ENCODE measurements around the gene ACOT8. TPM values are rescaled to one million over a fixed set of nuclear protein-coding genes. Genes with fewer than 3 reads are reported as not detected.

ACOT8 gene
- total RNA-seq, 2 donors from 2014 or later = 24.4 to 26.2 TPM

DNA sequence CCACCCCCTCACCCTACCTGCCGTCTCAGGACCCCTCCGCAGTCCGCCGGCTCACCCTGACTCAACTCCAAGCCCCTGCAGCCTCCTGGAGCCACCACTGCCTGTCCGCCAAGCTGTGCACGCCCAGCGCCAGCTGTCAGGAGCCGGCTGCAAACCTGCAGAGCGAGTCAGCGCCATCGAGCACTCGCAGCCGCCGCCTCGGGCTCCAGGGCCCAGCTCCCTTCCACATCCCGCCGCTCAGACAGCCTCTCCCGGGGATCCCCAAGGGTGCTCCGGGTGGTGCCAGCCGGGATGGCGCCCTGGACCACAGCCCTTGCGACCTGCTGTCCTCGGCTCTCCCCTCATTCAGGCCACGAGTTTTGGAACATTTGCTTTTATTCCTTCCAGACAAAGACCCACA lies 34.3 kb downstream of the ACOT8 start:
- Mint-ChIP-seq H3K27me3 (peaks cover 28 to 41% of the 10 kb centered on the region in 2 donors), H3K36me3 (no peaks in the 10 kb centered on the region), H3K27ac (no peak overlapping the region), H3K4me3 (no peak overlapping the region), H3K9me3 (no peaks in the 10 kb centered on the region), H3K4me1 (ENCODE audit: low read depth in 2 of 2) (peaks cover 11 to 13% of the 10 kb centered on the region in 2 donors)
- ATAC-seq = no peak
- DNase-seq (ENCODE audit: low spot score) = no peak

GRCh38 chr20:45821947-45822346 lies 35.2 kb downstream of the ACOT8 start:
- no peak overlapping the region for H3K4me3 Mint-ChIP-seq
- ATAC-seq (no peak), DNase-seq (ENCODE audit: low spot score) (no peak)
- H3K9me3 Mint-ChIP-seq = no peaks in the 10 kb centered on the region
- H3K4me1 Mint-ChIP-seq (ENCODE audit: low read depth in 2 of 2) = peaks cover 11 to 13% of the 10 kb centered on the region in 2 donors
- no peaks in the 10 kb centered on the region for H3K36me3 Mint-ChIP-seq
- H3K27me3 Mint-ChIP-seq = peaks cover 28 to 41% of the 10 kb centered on the region in 2 donors
- no peak overlapping the region for H3K27ac Mint-ChIP-seq

DNA sequence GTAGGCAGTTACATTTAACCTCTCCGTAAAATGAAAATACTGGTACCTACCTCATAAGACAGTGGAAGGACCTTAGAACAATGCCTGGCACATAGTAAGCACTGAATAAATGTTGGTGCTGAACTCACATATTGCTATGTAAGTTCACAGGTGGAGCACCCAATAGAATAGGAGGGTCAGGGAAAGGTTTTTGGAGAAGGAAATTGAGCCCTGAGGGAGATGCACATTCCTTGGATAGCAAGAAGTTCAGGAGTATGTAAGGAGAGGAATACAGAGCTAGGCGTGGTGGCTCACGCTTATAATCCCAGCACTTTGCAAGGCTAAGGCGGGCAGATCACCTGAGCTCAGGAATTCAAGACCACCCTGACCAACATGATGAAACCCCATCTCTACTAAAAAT lies 37.7 kb downstream of the ACOT8 start:
- H3K27ac Mint-ChIP-seq = no peak overlapping the region
- ATAC-seq (no peak), DNase-seq (ENCODE audit: low spot score) (no peak)
- H3K4me1 Mint-ChIP-seq (ENCODE audit: low read depth in 2 of 2) = peaks cover 11 to 12% of the 10 kb centered on the region in 2 donors
- peaks cover 25 to 35% of the 10 kb centered on the region in 2 donors for H3K27me3 Mint-ChIP-seq
- H3K9me3 Mint-ChIP-seq = no peaks in the 10 kb centered on the region
- peaks cover 4% of the 10 kb centered on the region for H3K36me3 Mint-ChIP-seq
- no peak overlapping the region for H3K4me3 Mint-ChIP-seq

- Mint-ChIP-seq H3K4me3 (no peak overlapping the region), H3K36me3 (peaks cover 4% of the 10 kb centered on the region), H3K9me3 (no peaks in the 10 kb centered on the region), H3K4me1 (ENCODE audit: low read depth in 2 of 2) (peaks cover 9% of the 10 kb centered on the region in 2 donors), H3K27me3 (peaks cover 14 to 23% of the 10 kb centered on the region in 2 donors), H3K27ac (no peak overlapping the region)
- ATAC-seq = no peak
- DNase-seq (ENCODE audit: low spot score) = no peak
These were observed 39.0 kb downstream of the ACOT8 start for GRCh38 chr20:45818239-45818638.

DNA sequence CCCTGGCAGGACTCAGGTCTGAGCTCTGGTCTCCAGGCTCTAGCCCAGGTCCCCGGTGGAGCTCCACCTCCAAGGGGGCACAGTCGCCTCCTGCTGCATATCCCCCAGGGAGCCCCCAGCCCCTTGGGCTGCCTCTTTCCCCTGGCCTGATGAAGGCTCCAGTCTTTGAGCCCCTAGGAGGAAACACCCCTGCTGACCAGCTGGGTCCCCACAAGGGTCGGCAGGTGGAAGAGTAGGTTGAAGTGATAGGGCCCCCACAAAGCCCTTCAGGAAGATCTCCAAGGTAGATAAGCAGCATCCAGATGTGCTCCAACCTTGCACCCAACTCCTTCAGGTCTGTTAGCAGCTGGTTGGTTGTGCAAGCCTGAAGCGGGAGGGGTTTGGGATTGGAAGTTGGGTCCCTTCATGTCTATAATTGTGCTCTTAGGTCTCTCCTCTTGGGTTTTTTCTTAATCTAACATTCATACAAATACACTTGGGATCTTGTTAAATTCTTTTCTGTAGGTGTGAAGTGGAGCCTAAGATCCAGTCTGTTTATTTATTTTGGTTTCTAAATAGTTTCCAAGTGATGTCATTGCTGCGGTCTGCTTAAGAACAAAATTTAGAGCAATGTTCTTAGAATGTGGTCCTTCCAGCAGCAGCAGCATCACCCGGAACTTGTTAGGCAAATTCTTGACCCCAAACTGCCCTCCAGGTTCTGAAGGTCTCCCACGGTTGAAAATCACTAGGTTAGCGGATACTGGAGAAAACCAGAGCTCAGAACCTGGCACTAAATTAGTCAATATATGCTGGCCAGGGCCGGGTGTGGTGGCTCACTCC lies 39.6 kb downstream of the ACOT8 start:
- no peak for ATAC-seq
- DNase-seq (ENCODE audit: low spot score) = no peak
- H3K4me3 Mint-ChIP-seq = no peak overlapping the region
- no peaks in the 10 kb centered on the region for H3K9me3 Mint-ChIP-seq
- H3K4me1 Mint-ChIP-seq (ENCODE audit: low read depth in 2 of 2) = peaks cover 15% of the 10 kb centered on the region in 2 donors
- H3K36me3 Mint-ChIP-seq = peaks cover 4% of the 10 kb centered on the region
- H3K27ac Mint-ChIP-seq = no peak overlapping the region
- H3K27me3 Mint-ChIP-seq = peaks cover 10 to 17% of the 10 kb centered on the region in 2 donors

- Mint-ChIP-seq H3K4me1 (ENCODE audit: low read depth in 2 of 2) (peaks cover 16 to 18% of the 10 kb centered on the region in 2 donors), H3K9me3 (no peaks in the 10 kb centered on the region), H3K27me3 (peaks cover 6 to 10% of the 10 kb centered on the region in 2 donors), H3K4me3 (no peak overlapping the region), H3K36me3 (peaks cover 4% of the 10 kb centered on the region), H3K27ac (no peak overlapping the region)
- ATAC-seq = no peak
- DNase-seq (ENCODE audit: low spot score) = no peak
These were observed 40.2 kb downstream of the ACOT8 start for GRCh38 chr20:45816951-45817350.

DNA sequence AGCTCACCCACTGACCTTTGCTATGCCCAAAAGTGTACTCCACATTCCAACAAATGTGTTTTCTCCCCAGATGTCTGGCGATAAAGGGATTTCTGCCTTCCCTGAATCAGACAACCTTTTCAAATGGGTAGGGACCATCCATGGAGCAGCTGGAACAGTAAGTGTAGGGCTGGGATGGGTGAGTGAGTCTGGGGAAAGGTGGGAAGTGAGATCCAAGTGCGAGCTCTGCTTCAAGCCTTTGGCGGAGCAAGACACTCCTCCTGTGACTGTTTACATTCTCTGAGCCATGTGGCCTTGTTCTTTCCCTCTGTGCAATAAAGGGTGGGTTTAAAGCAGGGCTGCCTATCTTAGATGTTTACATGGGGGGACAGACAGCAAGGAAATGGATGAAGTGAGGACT lies 42.9 kb downstream of the ACOT8 start:
- no peak overlapping the region for H3K27ac Mint-ChIP-seq
- H3K9me3 Mint-ChIP-seq = no peaks in the 10 kb centered on the region
- ATAC-seq = no peak
- H3K4me3 Mint-ChIP-seq = no peak overlapping the region
- no peaks in the 10 kb centered on the region for H3K27me3 Mint-ChIP-seq
- H3K36me3 Mint-ChIP-seq = peaks cover 22% of the 10 kb centered on the region
- DNase-seq (ENCODE audit: low spot score) = no peak
- peaks cover 12 to 18% of the 10 kb centered on the region in 2 donors for H3K4me1 Mint-ChIP-seq (ENCODE audit: low read depth in 2 of 2)

GRCh38 chr20:45813489-45813888 lies 43.7 kb downstream of the ACOT8 start:
- no peak for DNase-seq (ENCODE audit: low spot score)
- Mint-ChIP-seq H3K27ac (peak overlapping the region; percentile 76 to 87), H3K36me3 (peaks cover 26% of the 10 kb centered on the region), H3K4me1 (ENCODE audit: low read depth in 2 of 2) (peaks cover 12 to 18% of the 10 kb centered on the region in 2 donors), H3K9me3 (no peaks in the 10 kb centered on the region), H3K27me3 (no peaks in the 10 kb centered on the region), H3K4me3 (peak overlapping the region; percentile 95)
- ATAC-seq = no peak

DNA sequence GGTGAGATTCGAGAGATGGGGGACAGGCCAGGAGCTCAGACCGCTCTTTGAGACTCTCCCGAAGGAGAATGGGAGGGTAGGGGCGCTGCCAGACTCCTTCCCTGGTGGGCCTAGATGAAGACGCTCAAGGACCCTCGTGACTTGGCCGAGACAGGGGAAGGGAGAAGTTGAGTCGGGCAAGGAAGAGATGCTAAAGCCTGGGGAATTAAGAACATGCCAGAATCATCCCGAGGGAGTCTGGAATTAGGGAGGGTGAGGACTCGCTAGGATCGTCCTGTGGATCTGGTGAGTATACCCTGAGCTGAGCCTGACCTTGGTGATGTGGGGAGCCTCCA lies 44.2 kb downstream of the ACOT8 start:
- ATAC-seq (no peak), DNase-seq (ENCODE audit: low spot score) (no peak)
- Mint-ChIP-seq H3K4me1 (ENCODE audit: low read depth in 2 of 2) (peaks cover 12 to 18% of the 10 kb centered on the region in 2 donors), H3K4me3 (peak overlapping the region; percentile 95), H3K27ac (peak overlapping the region; percentile 76 to 87), H3K27me3 (no peaks in the 10 kb centered on the region), H3K9me3 (no peaks in the 10 kb centered on the region), H3K36me3 (peaks cover 26% of the 10 kb centered on the region)

GRCh38 chr20:45812157-45813005 lies 44.8 kb downstream of the ACOT8 start, which contains the start of gene UBE2C:
TSS of gene UBE2C (plus strand) at chr20:45812644. CDS start at chr20:45812696, 52 bp downstream.
- ATAC-seq = peak; percentile 99 to 100
- peaks cover 26% of the 10 kb centered on the region for H3K36me3 Mint-ChIP-seq
- DNase-seq (ENCODE audit: low spot score) = peak; percentile 96

DNA sequence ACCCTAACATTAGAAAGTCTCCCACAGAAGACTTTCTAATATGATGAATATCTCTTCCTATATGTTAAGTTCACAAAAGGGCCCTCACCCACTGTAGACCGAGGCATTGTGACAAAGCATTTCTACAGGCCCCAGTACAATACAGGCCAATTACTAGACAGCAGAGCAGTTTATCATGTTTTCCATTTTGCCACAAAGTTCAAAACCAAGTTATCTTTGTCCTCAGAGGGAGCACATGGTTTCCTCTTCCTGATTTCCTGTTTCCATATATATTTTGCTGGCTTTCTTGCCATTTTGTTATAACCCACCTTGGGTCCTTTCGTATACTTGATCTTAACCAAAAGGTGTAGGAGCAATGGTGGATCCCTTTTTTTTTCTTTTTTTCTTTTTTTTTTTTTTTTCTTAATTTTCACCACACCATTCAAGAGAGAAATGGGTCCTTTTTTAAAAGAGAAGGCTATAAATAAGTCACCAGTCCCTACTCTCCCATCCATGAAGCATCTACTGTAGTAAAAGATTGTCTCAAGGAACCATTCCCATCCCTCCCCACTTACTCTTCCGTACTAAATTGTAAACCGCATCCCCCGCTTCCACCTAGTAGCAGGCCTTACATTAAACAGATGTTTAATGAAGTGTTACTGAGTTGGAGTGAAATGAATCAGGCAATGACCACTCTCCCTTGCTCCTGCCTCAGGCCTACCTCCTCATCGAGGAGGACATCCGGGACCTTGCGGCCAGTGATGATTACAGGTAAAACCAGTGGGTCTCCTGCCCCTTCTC lies 46.8 kb downstream of the ACOT8 start:
- H3K4me1 Mint-ChIP-seq (ENCODE audit: low read depth in 2 of 2) = peaks cover 12 to 15% of the 10 kb centered on the region in 2 donors
- H3K27me3 Mint-ChIP-seq = no peaks in the 10 kb centered on the region
- H3K36me3 Mint-ChIP-seq = peaks cover 29% of the 10 kb centered on the region
- H3K9me3 Mint-ChIP-seq = no peaks in the 10 kb centered on the region
- ATAC-seq (no peak), DNase-seq (ENCODE audit: low spot score) (no peak)
- peak overlapping the region in 1 of 2 donors; percentile 57 for H3K27ac Mint-ChIP-seq
- no peak overlapping the region for H3K4me3 Mint-ChIP-seq

More at GRCh38 chr20:45812157-45813005, 44.8 kb downstream of the ACOT8 start, which contains the start of gene UBE2C:
- no peaks in the 10 kb centered on the region for H3K9me3 Mint-ChIP-seq
- peaks cover 12 to 18% of the 10 kb centered on the region in 2 donors for H3K4me1 Mint-ChIP-seq (ENCODE audit: low read depth in 2 of 2)
- H3K27me3 Mint-ChIP-seq = no peaks in the 10 kb centered on the region
- H3K4me3 Mint-ChIP-seq = peak within 1 kb of the TSS; percentile 95
- peak within 1 kb of the TSS; percentile 76 to 87 for H3K27ac Mint-ChIP-seq

GRCh38 chr20:45801851-45802250 lies 55.3 kb downstream of the ACOT8 start:
- Mint-ChIP-seq H3K27me3 (no peaks in the 10 kb centered on the region), H3K9me3 (no peaks in the 10 kb centered on the region), H3K27ac (no peak overlapping the region), H3K4me3 (no peak overlapping the region), H3K36me3 (peaks cover 25% of the 10 kb centered on the region), H3K4me1 (ENCODE audit: low read depth in 2 of 2) (peaks cover 11 to 15% of the 10 kb centered on the region in 2 donors)
- ATAC-seq = no peak
- DNase-seq (ENCODE audit: low spot score) = no peak

DNA sequence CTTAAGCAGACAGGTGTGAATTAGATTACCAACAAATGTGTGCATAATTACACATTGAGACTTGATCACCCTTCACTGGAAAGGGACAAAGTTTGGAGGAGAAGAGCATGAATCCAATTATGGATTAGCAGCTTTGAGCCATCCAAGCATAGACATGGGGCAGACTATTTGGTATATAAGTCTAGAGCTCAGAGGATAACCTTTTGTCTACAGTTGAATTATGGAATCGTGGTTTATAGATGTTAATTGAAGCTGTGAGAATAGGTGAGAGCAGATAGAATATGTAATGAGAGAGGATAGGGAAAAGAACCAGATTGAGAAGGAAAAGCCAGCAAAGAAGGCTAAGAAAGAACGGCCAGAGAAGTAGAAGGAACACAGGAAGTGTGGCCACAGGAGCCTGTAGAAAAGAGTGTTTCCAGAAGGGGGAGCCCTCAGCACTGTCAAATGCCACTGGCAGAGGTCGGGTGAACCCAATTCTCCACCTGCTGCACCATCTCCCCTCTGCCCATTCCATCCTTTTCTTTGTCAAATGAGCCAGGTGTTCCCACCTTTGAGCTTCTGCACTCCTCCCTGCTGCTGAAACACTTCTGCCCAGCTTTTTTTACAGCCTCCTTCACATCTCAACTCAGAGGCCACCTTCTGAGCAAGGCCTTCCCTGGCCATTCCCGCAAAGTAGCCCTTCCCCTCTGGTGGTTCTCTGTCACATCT lies 58.1 kb downstream of the ACOT8 start:
- H3K4me3 Mint-ChIP-seq = peak overlapping the region; percentile 34
- H3K27me3 Mint-ChIP-seq = no peaks in the 10 kb centered on the region
- H3K9me3 Mint-ChIP-seq = no peaks in the 10 kb centered on the region
- H3K4me1 Mint-ChIP-seq (ENCODE audit: low read depth in 2 of 2) = peaks cover 11 to 20% of the 10 kb centered on the region in 2 donors
- peak overlapping the region; percentile 4 to 30 for H3K27ac Mint-ChIP-seq
- ATAC-seq (peak; percentile 83 to 84), DNase-seq (ENCODE audit: low spot score) (peak; percentile 77)
- peaks cover 27% of the 10 kb centered on the region for H3K36me3 Mint-ChIP-seq

Data from natural killer cell treated with Interleukin-12 subunit alpha and Interleukin-12 subunit beta and Interleukin-15 and Interleukin-18, amount 100 ng/mL, for 72 hours (primary cell).